ENCODE data around the gene LRRC4C.

LRRC4C gene

GRCh38 chr11:41414771-41415440, 44.5 kb downstream of the LRRC4C start:
- no peak for DNase-seq

GRCh38 chr11:41413843-41414242, 45.6 kb downstream of the LRRC4C start:
- no peak for DNase-seq

- no peak for DNase-seq
Observed at GRCh38 chr11:41405812-41406211, 53.6 kb downstream of the LRRC4C start.

- DNase-seq = no peak
Observed at GRCh38 chr11:41404109-41404508, 55.3 kb downstream of the LRRC4C start.

GRCh38 chr11:41403458-41403857, 56.0 kb downstream of the LRRC4C start:
- no peak for DNase-seq

GRCh38 chr11:41400819-41401382, 58.6 kb downstream of the LRRC4C start:
- DNase-seq = no peak

GRCh38 chr11:41400124-41400523, 59.3 kb downstream of the LRRC4C start:
- no peak for DNase-seq

GRCh38 chr11:41399323-41399722, 60.1 kb downstream of the LRRC4C start:
- no peak for DNase-seq

GRCh38 chr11:41398175-41398574, 61.3 kb downstream of the LRRC4C start:
- no peak for DNase-seq

- DNase-seq = no peak
Observed at GRCh38 chr11:41394521-41395195, 64.8 kb downstream of the LRRC4C start.

GRCh38 chr11:41392596-41392995, 66.9 kb downstream of the LRRC4C start:
- no peak for DNase-seq

GRCh38 chr11:41389623-41390130, 69.8 kb downstream of the LRRC4C start:
- no peak for DNase-seq

GRCh38 chr11:41384329-41384728, 75.1 kb downstream of the LRRC4C start:
- DNase-seq = no peak

GRCh38 chr11:41383768-41384167, 75.7 kb downstream of the LRRC4C start:
- no peak for DNase-seq

GRCh38 chr11:41382927-41383326, 76.5 kb downstream of the LRRC4C start:
- no peak for DNase-seq

- DNase-seq = no peak
Observed at GRCh38 chr11:41379084-41379483, 80.4 kb downstream of the LRRC4C start.

- no peak for DNase-seq
Observed at GRCh38 chr11:41377709-41378394, 81.6 kb downstream of the LRRC4C start.

GRCh38 chr11:41351825-41352224, 107.6 kb downstream of the LRRC4C start:
- no peak for DNase-seq

GRCh38 chr11:41346042-41346441, 113.4 kb downstream of the LRRC4C start:
- DNase-seq = no peak

GRCh38 chr11:41334007-41334933, 125.2 kb downstream of the LRRC4C start:
- no peak for DNase-seq

GRCh38 chr11:41333357-41333756, 126.1 kb downstream of the LRRC4C start:
- no peak for DNase-seq

- no peak for DNase-seq
Observed at GRCh38 chr11:41328324-41328723, 131.1 kb downstream of the LRRC4C start.
